Muscle of arm (tissue), 12 donors: ENCODE data around the gene EPG5. TPM values are rescaled to one million over a fixed set of nuclear protein-coding genes. Genes with fewer than 3 reads are reported as not detected.
"Not testable (repeated sequence)": the region's sequence is repeated elsewhere in the genome, so short reads cannot be mapped to it uniquely, and the experiment has no call there.

Source experiments
- DNase-seq: peaks from one replicate; pipeline ENCODE4 v3.0.0-alpha.2; 2013
- polyA plus RNA-seq, 12 donors: library from polyadenylated mRNA; unstranded; fragments of 120-200 nt; gene quantifications; one replicate each; pipeline ENCODE4 v1.2.1, GENCODE V29; 2013; ENCODE audit not compliant: insufficient read length in 12 of 12

EPG5 gene
- polyA plus RNA-seq, 12 donors: 9.1 to 21.9 (median 14.9) TPM; not detected in 1

DNA sequence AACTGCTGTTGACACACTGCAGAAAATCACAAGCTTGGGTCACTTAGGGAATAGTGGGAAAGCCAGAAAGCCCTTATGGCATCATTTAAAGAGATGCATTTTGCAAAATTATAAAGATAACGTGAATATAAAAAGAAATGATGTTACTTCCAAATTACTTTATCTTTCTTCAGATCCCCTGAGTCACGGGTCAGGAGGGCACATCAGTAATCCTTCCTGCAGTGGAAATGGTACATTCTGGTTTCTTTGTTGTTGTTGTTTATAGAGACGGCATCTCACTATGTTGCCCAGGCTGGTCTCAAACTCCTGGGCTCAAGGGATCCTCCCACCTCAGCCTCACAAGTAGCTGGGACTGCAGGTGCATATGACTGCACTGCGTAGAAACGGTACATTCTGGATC, 9.8 kb upstream of the EPG5 start:
- DNase-seq: no peak

GRCh38 chr18:45976566-45976965, 9.4 kb upstream of the EPG5 start:
- DNase-seq: no peak

GRCh38 chr18:45974088-45974536, 7.0 kb upstream of the EPG5 start:
- DNase-seq: peak; percentile 48

- not testable (repeated sequence) for DNase-seq
Observed at GRCh38 chr18:45964913-45965312, 2.2 kb downstream of the EPG5 start.

GRCh38 chr18:45962866-45963265, 4.3 kb downstream of the EPG5 start:
- no peak for DNase-seq

DNA sequence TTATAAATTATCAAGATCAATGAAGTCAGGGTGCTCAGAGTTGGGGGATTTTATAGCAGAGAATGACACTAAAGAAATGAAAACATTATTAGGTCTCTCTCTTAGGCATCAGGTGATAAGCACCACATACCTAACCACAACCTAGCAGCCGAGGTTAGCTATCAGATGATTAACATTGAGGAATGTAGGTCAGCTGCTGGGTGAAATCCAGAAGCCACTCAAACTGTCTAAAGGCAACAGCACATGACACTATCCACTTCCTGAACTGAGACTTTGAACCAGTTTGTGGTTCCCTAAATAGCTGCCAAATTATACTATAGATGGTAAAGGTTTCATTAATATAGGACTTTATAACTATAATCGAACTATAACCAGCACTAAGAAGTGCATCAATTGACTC, 4.7 kb downstream of the EPG5 start:
- no peak for DNase-seq

- DNase-seq: not testable (repeated sequence)
Observed at GRCh38 chr18:45959484-45959883, 7.6 kb downstream of the EPG5 start.

GRCh38 chr18:45958730-45959129, 8.4 kb downstream of the EPG5 start:
- DNase-seq: no peak

GRCh38 chr18:45958027-45958426, 9.1 kb downstream of the EPG5 start:
- no peak for DNase-seq

- no peak for DNase-seq
Observed at GRCh38 chr18:45957100-45957499, 10.0 kb downstream of the EPG5 start.

DNA sequence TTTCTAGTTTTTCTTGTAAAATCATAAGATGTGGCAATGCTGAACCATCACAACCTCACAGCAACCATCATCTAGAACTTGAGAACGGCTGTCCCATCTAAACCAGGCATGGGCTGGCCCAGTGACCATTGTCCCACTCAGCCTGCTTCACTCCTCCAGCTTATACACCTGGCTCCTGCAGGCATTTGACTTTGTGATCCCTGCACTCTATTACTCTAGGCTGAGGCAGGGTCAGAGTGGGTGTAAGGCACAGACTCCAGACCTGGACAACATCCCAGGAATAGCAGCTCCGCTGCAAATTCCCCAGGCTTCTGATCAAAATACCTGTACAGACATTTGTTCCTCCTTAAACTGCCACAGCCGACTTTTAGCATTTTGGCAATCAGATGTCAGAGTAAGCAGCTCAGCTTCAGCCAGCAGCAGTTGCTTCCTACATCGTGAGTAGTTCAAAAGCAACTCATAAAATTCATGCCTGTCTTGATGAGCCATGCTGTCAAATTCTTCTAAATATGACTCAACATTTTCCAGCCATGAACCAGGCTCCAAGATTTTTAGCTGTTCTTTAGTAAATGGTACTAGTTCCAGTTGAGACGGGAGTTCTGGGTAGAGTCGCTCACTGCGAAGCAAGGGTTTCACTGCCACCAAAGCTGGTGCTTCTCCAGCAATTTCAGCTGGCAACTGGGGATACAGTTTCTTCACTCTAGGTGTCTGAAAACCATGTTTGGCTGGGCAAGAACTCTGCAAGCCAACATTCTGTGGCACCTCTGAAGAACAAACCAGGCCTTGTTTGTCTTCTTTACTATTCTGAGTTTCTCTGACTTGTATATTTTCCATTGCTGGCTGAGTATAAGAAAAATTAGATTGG, 12.8 kb downstream of the EPG5 start:
- no peak for DNase-seq

DNA sequence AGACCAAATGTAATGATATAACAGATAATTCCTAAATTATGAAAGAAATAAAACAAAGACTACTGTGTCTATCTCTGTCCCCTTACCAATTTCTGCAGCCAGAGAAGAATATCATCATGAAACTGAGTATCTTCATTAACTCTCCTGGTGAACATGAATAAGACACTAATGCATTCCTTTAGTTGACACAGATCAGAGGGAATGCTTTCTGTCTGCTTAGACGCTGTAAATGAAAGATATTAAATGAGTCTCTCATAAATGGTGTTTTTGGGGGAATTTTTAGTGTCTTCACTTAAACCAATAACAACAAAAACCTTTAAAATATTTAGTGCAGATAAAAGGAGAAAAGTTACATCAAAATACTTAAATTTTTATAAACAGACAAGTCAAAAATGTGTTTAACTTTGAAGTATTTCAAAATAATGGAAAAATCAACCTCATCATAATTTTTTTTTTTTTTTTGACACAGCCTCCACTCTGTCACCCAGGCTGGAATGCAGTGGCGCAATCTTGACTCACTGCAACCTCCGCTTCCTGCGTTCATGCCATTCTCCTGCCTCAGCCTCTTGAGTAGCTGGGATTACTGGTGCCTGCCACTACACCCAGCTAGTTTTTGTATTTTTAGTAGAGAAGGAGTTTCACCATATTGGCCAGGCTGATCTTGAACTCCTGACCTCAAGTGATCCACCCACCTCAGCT, 16.0 kb downstream of the EPG5 start:
- no peak for DNase-seq

DNA sequence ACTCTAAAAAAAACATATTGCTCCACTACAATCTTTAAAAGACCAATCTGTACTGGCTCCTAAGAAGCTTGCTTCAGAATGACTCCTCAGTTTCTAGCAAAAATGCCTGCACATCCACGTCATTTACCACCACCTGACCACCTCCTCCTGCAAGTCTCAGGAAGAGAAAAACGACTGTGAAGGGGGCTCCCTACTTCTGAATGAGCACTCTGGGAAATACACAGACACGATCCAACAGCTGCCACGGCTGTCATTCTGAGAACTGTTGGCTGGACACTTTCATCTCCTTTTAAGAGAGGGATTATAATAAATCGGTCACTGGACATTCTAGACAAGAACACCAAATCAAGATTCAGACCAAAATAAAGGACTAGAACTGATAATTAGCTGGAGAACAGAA, 21.5 kb downstream of the EPG5 start:
- no peak for DNase-seq

DNA sequence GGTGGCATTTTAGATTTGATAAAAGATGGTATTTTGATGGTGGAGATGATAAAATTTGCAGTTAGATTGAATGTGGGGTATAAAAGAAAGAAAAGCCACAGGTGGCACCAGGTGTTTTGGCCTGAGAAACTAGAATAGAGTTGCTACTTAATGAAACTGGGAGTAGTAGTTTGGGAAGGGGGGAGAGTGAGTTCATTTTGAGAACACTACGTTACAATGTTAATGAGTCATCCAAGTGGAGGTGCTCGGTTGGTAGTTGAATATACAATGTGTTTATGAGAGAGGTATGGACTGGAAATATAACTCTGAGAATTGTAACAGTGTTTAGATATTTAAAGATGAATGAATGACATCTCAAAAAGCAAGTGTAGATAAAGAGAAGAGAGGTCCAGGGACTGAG, 26.4 kb downstream of the EPG5 start:
- no peak for DNase-seq

- DNase-seq: no peak
Observed at GRCh38 chr18:45939236-45939635, 27.9 kb downstream of the EPG5 start.

DNA sequence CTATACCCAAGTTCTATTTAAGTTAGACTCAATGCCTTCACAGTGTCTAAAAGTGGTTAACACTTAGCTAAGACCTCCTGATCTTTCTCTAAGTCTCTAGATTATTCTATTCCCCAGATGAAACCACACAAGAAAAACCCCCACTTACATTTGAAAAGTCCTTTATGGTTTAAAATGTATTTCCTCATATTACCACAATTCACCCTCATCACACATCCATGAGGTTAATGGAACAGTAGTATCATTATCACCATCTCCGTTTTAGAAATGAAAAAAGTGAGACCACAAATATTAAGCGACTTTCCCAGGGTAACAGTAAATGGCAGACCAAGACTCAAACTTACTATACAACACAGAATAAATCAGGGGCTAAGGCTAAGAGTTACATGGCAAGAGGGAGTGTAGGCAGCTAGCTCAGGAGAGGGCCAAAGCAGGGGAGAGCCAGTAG, 28.6 kb downstream of the EPG5 start:
- DNase-seq: no peak

- no peak for DNase-seq
Observed at GRCh38 chr18:45935591-45936335, 31.4 kb downstream of the EPG5 start.

GRCh38 chr18:45932708-45933107, 34.4 kb downstream of the EPG5 start:
- DNase-seq: no peak

DNA sequence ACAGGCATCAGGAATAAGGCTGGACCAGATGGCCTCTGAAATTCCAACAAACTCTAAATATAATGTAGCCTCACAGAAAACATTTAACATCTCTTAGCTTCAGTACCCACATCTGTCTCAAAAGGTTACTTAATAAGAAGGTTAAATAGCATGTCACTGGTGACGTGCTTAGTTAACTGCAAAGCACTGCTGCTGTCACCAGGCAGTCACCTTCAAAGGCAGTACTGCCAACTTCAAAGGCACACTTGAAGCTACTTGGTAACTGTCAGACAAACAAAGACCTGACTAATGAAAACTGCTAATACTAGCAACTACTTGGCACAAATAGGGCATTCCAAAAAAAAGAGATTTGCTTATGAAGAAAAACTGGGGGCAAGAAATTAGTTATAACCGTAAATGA, 36.2 kb downstream of the EPG5 start:
- DNase-seq: no peak

GRCh38 chr18:45926691-45927090, 40.4 kb downstream of the EPG5 start:
- no peak for DNase-seq

- no peak for DNase-seq
Observed at GRCh38 chr18:45926085-45926484, 41.0 kb downstream of the EPG5 start.

DNA sequence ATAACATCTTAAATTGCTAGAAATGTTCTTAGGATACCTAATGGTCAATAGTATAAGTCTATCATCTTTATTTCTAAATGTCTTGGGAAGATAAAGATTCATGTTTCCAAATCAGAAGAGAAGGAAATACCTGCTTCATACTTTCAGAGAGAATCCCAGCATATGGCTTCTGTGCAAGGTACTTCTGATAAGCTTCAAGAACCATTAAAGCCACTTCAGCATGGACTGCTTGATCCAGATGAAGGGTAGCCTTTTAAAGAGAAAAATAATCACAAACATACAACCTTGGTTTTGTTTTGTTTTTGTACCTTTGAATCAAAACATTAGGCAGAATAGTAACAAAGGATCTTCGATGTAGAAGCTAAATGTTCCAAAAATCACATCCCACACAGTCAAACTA, 44.0 kb downstream of the EPG5 start:
- DNase-seq: no peak
